Motor neuron (in vitro differentiated cells): ENCODE results near the gene EVPL. TPM values are rescaled to one million over a fixed set of nuclear protein-coding genes. Genes with fewer than 3 reads are reported as not detected.

ENCODE experiments used
- ATAC-seq, 8 experiments: fragments of 200-7000 bp; cut with Tn5 transposase; replicated peaks in 6 of 8; 2 replicates each; pipeline ENCODE4 v1.8.0; 2021; ENCODE audit warnings: mild to moderate bottlenecking in 8 of 8, moderate library complexity in 8 of 8
- H3K27ac ChIP-seq, 2 donors: fragments of 250-450 bp; sonication (Bioruptor Pico); 2 replicates each; pipeline ENCODE4 v1.9.0; 2021; ENCODE audit warnings: antibody characterized with exemption in 2 of 2, mild to moderate bottlenecking in 2 of 2, moderate library complexity in 1 of 2
- H3K4me1 ChIP-seq, 2 donors: fragments of 250-450 bp; sonication (Bioruptor Pico); replicated peaks in 1 of 2; 2 replicates each; pipeline ENCODE4 v1.6.1; 2021; ENCODE audit warnings: antibody characterized with exemption in 2 of 2, mild to moderate bottlenecking in 2 of 2, moderate library complexity in 1 of 2
- H3K4me3 ChIP-seq, 5 donors: fragments of 250-450 bp; sonication (Bioruptor Pico); 2 replicates each; pipeline ENCODE4 v1.9.0; 2021; ENCODE audit warnings: antibody characterized with exemption in 5 of 5, mild to moderate bottlenecking in 5 of 5, moderate library complexity in 4 of 5
- WGBS, 10 experiments: fragments of 450-650 bp; shearing (Covaris generic); methylation state at CpG; one replicate each; pipeline ENCODE4 v1.0.0; 2022; 5-methylcytosine and 5-hydroxymethylcytosine counted together
- in situ Hi-C, 9 experiments: fragments of 400-800 bp; cut with MboI; loops; one replicate each; pipeline ENCODE4 v1.15.0; 2021; ENCODE audit warnings: low sequenced_read_pairs in 9 of 9, low pct_unique_long_range_greater_than_20kb in 2 of 9; ENCODE audit not compliant: unreplicated experiment in 9 of 9
- total RNA-seq, 8 experiments: library from RNA; unstranded; fragments of 300-600 nt; gene quantifications; 2 replicates each; pipeline versions ENCODE4 v1.2.3 to v1.2.4, GENCODE V29; 2022

Gene EVPL
- total RNA-seq, 8 experiments from 2014 or later: 0.05 to 1.0 (median 0.59) TPM; not detected in 1

DNA sequence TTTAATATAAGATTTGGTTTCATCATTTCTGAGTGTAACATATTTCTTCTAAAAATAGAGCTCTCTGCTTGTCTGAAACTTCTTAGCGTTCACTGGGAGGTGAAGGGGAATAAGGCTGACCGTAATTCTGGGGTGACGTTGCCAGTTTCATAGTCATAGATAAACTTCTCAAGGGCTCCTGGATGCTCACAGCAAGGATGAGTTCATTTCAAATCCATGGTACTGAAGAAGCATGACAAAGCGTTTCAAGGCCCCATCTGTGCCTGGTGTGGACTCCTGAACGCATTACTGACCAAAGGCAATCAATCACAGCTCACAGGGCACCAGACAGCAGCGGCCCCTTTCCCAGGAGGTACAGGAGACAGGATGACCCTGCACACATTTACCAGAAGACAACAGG, 12.0 kb upstream of the EVPL start:
- 53 to 100% (median 80%) methylated on average over 2 to 5 of the region's 6 CpGs; no CpG with 5 or more reads in 2 of the 10 experiments for WGBS, 10 experiments
- no peak overlapping the region for H3K27ac ChIP-seq
- H3K4me3 ChIP-seq: no peak overlapping the region
- peaks cover 7 to 17% of the 10 kb centered on the region in 2 donors for H3K4me1 ChIP-seq
- in situ Hi-C loops: no loop called here
- ATAC-seq: peak in 6 of 8 experiments; percentile 45 to 96 (median 84)

- no peak for ATAC-seq
- in situ Hi-C loops: no loop called here
- WGBS, 10 experiments: 50 to 100% (median 90%) methylated on average over 1 to 3 of the region's 3 CpGs; no CpG with 5 or more reads in 3 of the 10 experiments
- Histone ChIP-seq H3K4me1 (peaks cover 7 to 17% of the 10 kb centered on the region in 2 donors), H3K27ac (no peak overlapping the region), H3K4me3 (no peak overlapping the region)
These were observed 10.9 kb upstream of the EVPL start for GRCh38 chr17:76038050-76038449.

DNA sequence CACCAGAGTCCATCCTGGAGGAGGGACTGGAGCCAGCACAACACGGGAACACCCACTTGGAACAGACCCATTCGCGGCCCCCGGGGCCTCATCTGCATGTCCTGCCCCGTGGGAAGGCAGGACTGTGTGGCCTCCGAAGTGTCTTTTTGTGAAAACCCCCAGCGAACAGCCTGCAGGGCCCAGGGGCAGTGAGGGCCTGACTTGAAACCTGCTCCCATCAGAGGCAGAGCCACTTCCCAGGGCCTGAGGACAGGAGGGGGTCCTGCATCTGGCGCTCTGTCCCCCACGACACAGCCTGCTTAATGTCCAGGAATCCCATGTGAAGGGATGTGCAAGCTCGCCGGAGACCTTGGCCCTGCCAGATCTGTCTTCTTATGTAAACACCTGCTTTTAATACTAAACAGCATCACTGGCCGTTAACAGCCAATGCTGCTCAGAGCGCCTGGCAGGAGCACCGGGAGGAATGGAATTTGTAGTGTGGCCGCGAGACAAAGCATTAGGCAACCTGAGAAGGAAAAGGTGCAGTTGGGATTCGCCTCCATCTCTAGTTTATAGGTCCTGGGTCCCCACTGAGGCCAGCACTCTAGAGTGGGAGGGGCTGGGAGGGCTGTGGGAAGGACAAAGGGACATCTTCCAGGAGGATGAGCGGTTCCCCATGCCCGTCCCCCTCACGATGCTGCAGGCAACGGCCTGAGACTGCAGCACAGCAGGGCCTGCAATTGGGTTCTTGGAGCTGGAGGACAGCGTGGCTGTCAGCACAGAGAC, 9.6 kb upstream of the EVPL start:
- in situ Hi-C loops: no loop called here
- ATAC-seq: peak; percentile 25 to 94 (median 63)
- Histone ChIP-seq H3K27ac (no peak overlapping the region), H3K4me3 (no peak overlapping the region), H3K4me1 (peaks cover 7 to 17% of the 10 kb centered on the region in 2 donors)
- 31 to 71% (median 42%) methylated on average over 1 to 10 of the region's 22 CpGs; no CpG with 5 or more reads in 3 of the 10 experiments for WGBS, 10 experiments

DNA sequence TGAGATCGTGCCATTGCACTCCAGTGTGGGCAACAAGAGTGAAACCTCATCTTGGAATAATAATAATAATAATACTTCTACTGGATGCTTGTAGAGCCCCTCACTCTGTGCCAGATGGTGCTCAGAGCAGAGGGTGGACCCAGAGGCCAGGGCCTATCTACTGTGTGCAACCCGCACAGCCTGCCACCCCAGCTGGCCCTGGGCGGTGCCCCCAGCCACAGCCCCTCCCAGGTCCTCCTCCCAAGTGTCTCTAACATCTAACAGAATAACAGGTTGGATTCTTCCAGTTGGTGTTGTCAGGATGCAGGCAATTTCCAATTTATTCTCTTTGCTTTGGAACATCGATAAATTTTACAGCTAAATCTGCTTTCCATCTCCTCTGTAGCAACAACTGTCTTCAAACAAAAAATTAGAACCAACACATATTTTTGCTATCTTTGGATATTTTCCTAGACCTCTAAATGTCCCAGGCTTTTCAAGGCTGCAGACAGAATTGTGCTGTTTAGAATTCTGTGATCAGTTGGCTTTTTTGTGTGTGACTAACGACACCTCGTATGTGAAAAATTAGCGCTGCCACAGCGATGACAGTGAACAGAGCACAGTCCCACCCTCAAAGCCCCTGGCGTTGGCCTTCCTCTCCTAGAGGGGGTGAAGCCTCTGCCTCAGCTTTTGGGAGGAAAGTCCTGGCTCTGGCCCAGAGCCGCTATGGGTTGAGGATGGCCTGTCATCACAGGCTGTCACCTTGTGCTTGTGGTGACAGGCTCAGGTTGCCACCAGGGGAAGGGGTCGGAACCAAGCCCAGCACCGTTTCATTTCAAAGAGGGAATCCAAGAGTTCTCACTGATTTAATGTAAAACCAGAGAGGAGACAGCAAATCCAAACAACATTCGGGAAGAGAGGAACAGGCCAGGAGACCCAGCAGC, 7.6 kb upstream of the EVPL start:
- in situ Hi-C loops: no loop called here
- H3K4me1 ChIP-seq: peaks cover 7 to 20% of the 10 kb centered on the region in 2 donors

GRCh38 chr17:76033139-76033538, 6.0 kb upstream of the EVPL start:
- H3K4me3 ChIP-seq: no peak overlapping the region
- H3K27ac ChIP-seq: no peak overlapping the region
- in situ Hi-C loops: no loop called here

More for the DNA sequence above, 7.6 kb upstream of the EVPL start:
- Histone ChIP-seq H3K4me3 (no peak overlapping the region), H3K27ac (no peak overlapping the region)
- peak in 3 of 8 experiments; percentile 22 to 77 (median 45) for ATAC-seq
- 0 to 100% (median 77%) methylated on average over 1 to 11 of the region's 13 CpGs; no CpG with 5 or more reads in 1 of the 10 experiments for WGBS, 10 experiments

GRCh38 chr17:76032780-76033108, 5.6 kb upstream of the EVPL start:
- Histone ChIP-seq H3K27ac (no peak overlapping the region), H3K4me1 (peaks cover 7 to 22% of the 10 kb centered on the region in 2 donors), H3K4me3 (no peak overlapping the region)
- in situ Hi-C loops: no loop called here
- 80 to 100% (median 100%) methylated on average over 1 to 4 of the region's 5 CpGs; no CpG with 5 or more reads in 1 of the 10 experiments for WGBS, 10 experiments
- ATAC-seq: no peak

More at GRCh38 chr17:76033139-76033538, 6.0 kb upstream of the EVPL start:
- WGBS, 10 experiments: 75 to 100% (median 92%) methylated on average over 1 to 5 of the region's 6 CpGs; no CpG with 5 or more reads in 2 of the 10 experiments
- peaks cover 7 to 22% of the 10 kb centered on the region in 2 donors for H3K4me1 ChIP-seq
- no peak for ATAC-seq

GRCh38 chr17:76032073-76032779, 5.1 kb upstream of the EVPL start:
- Histone ChIP-seq H3K4me1 (peaks cover 7 to 22% of the 10 kb centered on the region in 2 donors), H3K4me3 (no peak overlapping the region), H3K27ac (no peak overlapping the region)
- WGBS, 10 experiments: 60 to 94% (median 70%) methylated on average over 3 to 9 of the region's 20 CpGs; no CpG with 5 or more reads in 4 of the 10 experiments
- no peak for ATAC-seq
- in situ Hi-C loops: no loop called here

DNA sequence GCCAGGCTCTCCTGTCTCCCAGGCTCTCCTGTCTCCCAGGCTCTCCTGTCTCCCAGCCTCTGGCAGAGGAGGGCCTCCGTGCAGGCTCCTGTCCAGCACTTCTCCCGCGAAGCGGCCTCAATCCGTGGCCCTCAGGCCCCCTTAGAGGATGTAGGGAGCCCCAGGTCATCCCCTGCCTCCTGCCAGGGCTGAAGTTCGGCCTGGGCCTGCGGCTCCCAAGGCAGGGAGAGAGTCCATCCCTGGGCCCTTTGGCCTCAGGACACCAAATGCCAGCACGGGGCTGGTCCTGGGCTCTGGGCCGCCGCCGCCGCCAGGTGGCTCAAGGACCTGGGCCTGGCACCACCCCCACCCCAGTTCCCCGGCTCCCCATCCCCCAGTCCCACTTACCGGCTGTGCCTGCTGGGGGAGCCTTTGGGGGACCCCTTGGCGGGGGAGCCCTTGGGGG, 370 bp downstream of the EVPL start:
- no peak overlapping the region for H3K27ac ChIP-seq
- no CpG with 5 or more reads among the region's 15 CpGs for WGBS, 10 experiments
- peaks cover 7 to 10% of the 10 kb centered on the region in 2 donors for H3K4me1 ChIP-seq
- no peak overlapping the region for H3K4me3 ChIP-seq
- ATAC-seq: no peak
- in situ Hi-C loops: no loop called here

- no peak overlapping the region for H3K4me3 ChIP-seq
- peaks cover 7 to 10% of the 10 kb centered on the region in 2 donors for H3K4me1 ChIP-seq
- no peak overlapping the region for H3K27ac ChIP-seq
- no peak for ATAC-seq
- in situ Hi-C loops: no loop called here
- 17 to 100% (median 75%) methylated on average over 1 to 4 of the region's 12 CpGs; no CpG with 5 or more reads in 6 of the 10 experiments for WGBS, 10 experiments
These were observed 1.8 kb downstream of the EVPL start for GRCh38 chr17:76025294-76025693.

DNA sequence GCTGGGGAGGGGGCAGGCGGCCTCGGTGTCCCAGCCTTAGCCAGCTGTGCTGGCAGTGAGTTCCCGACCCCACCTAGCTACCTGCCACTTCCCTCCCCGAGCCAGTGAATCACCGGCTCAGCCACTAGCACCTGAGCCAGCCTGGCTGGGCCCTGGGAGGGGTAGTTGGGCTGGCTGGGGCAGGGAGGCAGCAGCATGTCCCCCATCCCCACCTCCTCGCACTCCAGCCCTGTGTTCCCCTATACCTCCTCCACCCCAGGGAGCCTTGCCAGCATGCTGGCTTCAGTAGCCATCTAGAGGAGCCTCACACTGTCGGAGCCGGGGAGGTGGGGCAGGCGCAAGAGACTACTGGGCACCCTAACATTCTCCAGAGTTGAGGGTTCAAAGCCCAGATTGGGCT, 2.8 kb downstream of the EVPL start:
- Histone ChIP-seq H3K4me3 (no peak overlapping the region), H3K27ac (no peak overlapping the region), H3K4me1 (peaks cover 1 to 3% of the 10 kb centered on the region in 2 donors)
- no peak for ATAC-seq
- WGBS, 10 experiments: 80% methylated on average over 1 of the region's 9 CpGs; no CpG with 5 or more reads in 9 of the 10 experiments
- in situ Hi-C loops: loop anchor here in 4 of 9 experiments (25.0 kb wide), 1 partner anchor 263 kb away; no protein-coding TSS in a partner anchor

GRCh38 chr17:76023900-76024237, 3.2 kb downstream of the EVPL start:
- ATAC-seq: no peak
- H3K27ac ChIP-seq: no peak overlapping the region
- in situ Hi-C loops: loop anchor here in 4 of 9 experiments (25.0 kb wide), 1 partner anchor 263 kb away; no protein-coding TSS in a partner anchor
- 88 to 100% methylated on average over 1 to 5 of the region's 9 CpGs; no CpG with 5 or more reads in 8 of the 10 experiments for whole genome bisulfite sequencing, 10 experiments
- no peaks in the 10 kb centered on the region for H3K4me1 ChIP-seq
- no peak overlapping the region for H3K4me3 ChIP-seq
